ENCODE results near the gene LPA.
"Not testable (repeated sequence)": the region's sequence is repeated elsewhere in the genome, so short reads cannot be mapped to it uniquely, and the experiment has no call there.

DNA sequence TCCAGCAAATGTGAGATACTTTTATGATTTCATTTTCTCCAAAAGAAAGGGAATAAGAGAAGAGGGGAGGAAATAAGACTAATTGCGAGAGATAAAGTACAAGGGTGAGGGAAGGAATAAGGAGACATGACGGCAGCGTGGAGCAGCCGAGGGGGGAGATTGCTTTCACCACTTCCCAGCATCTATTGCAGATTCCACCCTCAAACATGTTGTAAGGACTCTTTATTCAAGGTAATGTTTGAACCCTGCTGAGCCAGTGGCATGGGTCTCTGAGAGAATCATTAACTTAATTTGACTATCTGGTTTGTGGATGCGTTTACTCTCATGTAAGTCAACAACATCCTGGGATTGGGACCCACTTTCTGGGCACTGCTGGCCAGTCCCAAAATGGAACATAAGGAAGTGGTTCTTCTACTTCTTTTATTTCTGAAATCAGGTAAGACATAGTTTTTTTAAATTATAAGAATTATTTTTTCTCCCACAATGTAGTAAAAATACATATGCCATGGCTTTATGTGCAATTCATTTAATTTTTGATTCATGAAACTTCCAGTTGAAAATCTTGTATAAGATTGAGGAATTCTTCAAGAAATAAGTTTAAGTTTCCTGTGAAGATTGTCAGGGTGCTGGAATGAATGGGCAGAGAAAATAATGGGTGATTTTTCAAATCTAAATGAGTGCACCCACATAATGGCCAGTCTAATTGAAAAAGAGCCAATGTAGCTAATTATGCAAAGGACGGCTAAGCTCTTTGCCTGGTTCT is 38.0 kb upstream of the LPA start, which contains the start of gene PLG:
- TF ChIP-seq POLR2A (IDR thresholded peaks at IDR 0.05; ENCODE audit: low read length); GATA1 (IDR thresholded peaks at IDR 0.05; ENCODE audit: low read depth, low read length): not testable (repeated sequence)
